NCI-H1417 (cell line): Measurements from ENCODE around the gene BTG4.

Source experiments
- DNase-seq, 3 experiments: peaks; one replicate each; lab custom pipeline; 2025; lab: John Stamatoyannopoulos, UW

Gene BTG4

DNA sequence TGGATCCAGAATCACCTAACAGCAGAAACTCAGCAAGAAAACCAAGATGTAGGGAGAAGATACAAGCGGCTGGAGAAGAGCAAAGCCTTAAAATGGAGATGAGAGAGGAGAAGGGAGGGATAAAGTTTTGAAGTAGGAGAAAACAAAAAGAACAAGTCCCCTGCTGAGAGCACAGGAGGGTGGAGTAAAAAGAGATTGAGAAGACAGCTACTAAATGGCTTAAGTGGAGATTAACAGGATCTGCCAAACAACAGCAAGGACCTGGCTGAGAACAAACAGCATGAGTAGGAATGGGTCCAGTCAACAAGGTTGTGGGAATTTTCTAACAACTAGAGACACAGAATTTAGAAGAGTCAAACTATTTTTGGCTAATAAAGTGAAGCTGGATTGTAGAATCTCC lies 18.1 kb downstream of the BTG4 start:
- no peak for DNase-seq

DNA sequence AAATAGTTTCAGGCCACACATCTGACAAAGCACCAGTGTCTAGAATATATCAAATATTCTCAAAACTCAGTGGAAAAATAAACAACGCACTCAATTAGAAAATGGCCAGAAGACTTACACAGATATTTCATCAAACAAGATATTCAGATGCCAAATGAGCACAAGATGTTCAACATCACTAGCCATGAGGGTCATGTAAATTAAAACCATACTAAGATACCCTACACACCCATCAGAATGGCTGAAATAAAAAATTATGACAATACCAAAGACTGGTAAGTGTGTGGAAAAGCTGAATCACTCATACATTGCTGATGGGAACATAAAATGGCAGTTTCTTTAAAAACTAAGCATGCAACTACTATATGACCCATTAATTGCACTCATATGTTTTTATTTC lies 21.7 kb downstream of the BTG4 start:
- DNase-seq, result no peak

- no peak for DNase-seq
Measured at GRCh38 chr11:111483431-111483830, 28.8 kb downstream of the BTG4 start.

DNA sequence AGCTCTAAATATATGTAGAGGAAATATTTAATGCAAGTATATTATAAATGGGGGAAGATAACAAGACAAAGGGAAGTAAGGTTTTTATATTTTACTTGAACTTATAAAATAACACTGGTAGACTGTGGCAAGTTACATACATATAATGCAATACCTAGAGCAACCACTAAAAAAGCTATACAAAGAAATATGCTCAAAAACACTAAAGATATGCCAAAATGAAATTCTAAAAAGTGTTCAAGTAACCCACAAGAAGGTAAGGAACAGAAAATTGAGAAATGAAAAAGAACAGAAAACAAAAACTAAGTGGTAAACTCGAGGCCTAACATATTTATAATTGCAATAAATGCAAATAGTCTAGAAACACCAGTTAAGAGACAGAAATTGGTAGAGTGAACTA lies 32.5 kb downstream of the BTG4 start:
- no peak for DNase-seq

GRCh38 chr11:111477898-111478297 lies 34.3 kb downstream of the BTG4 start:
- DNase-seq, result no peak

DNA sequence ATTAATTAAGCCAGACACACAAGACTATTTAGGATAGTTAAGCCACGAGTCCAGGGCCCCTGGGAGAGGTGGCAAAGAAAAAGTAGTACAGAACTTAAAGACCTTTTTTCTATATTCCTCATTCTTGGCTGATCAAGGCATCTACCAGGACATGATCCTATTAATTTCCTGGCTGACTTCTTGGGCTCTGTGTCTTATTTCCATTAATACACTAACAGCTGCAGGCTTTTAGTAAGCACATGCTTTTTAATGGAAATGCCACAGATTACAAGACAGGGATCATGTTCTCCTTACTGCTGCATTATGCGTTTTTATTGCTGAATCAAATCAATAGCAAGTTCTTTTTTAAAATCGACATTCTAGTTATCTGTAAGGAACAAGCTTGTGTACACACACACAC lies 35.2 kb downstream of the BTG4 start:
- DNase-seq, result no peak

DNA sequence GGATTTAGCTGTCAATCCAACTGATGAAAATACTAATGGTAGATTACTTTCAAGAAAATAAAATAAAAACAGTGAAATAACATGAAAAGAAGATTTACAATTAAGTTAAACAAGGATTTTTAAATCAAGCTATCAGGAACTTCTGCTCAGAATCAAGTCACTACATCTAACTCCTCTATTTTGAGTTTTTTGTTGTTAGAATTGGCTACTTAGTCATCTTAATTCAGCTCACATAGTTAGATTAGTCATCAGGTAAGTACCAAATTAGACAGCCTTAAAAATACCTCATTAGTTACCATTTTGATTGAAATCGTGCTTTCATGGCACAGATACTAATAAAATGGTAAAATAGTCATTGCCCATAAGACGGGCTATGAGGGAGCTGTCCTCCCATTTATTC lies 35.8 kb downstream of the BTG4 start:
- DNase-seq, result no peak

DNA sequence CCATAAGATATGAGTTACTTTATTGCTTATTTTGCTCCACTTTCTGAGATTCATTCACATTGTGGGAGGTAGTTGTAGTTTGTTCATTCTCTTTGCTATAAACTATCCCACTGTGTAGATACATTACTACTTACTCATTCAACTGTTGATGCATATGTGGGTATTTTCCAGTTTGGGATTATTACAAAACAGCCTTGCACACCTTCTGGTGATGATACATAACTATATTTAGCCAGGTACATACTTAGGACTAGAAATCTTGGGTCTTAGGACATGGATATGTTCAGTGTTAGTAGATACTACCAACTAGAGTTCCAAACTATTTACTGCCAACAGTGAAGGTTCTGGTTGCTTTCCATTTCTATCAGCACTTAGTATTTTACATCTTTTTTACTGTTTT lies 37.8 kb downstream of the BTG4 start:
- DNase-seq, result no peak

DNA sequence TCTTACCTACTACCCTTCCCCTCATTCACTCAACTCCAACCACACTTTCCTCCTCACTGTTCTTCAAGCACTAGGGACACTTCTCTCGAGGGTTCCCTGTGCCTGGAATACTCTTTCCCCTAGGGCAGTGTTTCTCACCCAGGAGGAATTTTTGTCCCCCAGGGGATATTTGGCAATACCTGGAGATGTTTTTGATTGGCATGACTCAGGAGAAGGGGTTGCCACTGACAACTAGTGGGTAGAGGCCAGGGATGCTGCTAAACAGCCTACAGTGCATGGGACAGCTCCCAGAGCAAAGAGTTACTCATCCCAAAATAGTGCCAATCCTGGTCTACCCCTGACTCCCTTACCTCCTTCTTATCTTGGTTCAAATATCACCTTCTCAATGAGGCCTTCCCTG lies 40.0 kb downstream of the BTG4 start:
- DNase-seq, result no peak

GRCh38 chr11:111469200-111469599 lies 43.0 kb downstream of the BTG4 start:
- DNase-seq, result no peak

GRCh38 chr11:111466615-111467014 lies 45.6 kb downstream of the BTG4 start:
- no peak for DNase-seq

- no peak for DNase-seq
Measured at GRCh38 chr11:111465400-111465799, 46.8 kb downstream of the BTG4 start.

DNA sequence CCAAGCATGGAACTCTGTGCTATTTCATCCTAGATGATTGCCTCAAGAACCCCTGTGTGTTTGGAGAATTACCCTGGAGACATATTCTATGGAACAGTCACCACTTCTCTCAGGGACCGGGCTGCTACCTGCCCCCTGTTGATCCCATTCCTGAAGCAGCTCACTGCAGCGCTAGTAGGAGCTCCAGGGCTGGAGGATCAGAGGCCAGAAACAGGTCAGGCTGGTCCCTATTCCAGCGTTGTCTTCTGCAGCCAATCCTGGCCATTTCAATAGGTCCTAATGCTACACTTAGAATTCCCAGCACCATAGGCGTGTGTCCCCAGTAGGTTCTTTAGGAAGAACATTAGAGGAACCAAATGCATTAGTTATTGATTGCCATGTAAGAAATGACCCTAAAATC lies 48.9 kb downstream of the BTG4 start:
- no peak for DNase-seq

GRCh38 chr11:111462329-111462728 lies 49.9 kb downstream of the BTG4 start:
- no peak for DNase-seq

DNA sequence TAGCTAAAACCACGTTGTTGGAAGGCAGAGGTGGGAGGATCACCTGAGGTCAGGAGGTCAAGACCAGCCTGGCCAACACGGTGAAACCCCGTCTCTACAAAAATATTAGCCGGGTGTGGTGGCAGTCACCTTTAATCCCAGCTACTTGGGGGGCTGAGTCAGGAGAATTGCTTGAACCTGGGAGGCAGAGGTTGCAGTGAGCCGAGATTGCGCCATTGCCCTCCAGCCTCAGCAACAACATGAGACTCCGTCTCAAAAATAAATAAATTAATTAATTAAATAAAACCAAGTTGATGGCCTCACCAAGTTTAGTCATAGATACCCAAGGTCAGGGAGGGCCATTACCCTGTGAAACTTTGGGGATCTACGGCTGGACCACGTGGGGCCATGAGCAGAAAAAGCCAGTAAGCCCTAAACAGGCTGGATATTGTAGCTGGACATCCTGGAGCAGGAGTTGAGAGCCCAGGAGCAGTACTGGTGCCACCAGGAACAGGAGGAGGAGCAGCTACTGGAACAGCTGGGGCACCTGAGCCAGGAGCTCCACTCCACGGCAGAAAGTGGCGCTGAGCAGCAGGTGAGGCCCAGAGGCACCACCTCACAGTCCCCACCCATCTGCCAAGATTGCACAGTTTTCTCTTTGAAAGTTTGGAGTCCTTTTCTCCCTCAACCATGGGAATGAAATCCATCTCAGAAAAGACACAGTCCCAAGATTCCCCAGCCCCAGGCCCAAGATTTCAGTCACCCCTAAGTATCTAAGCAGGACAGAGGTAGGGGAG lies 50.5 kb downstream of the BTG4 start:
- no peak for DNase-seq

DNA sequence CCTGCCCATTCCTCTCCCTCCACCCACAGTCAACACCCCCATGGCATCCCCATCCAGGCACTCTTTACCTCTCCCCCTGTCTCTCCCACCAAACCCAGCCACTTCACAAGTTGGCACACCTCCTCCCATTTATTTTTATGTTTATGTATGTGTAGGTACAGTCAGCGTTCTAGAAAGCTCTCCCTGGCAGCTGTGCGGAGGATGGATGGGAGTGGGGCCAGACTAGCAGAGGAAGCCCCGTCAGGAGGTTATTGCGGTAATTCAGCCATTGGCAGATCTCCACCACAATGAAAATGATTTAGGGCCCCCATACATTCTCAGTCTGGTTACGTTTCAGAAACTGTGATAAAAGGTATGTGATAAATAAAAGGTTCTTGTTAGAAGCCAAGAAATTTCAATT lies 51.3 kb downstream of the BTG4 start:
- DNase-seq, result no peak

DNA sequence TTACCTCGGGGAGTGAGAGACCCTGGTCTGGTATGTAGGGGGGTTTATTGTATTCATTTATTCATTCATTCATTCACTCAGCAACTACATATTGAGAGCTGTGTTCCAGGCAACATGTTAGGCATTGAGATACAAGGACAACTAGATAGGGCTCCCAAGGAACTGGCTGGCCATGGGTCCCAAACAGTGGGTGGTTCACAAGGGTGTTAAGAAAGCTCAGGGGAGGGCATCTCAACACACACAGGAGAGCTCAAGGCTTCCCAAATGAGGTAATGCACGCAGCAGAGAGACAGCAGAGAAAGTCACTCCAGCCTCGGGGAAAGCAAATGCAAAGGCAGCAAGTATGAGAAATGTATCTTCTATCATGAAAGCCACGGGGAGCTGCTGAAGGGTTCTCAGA lies 51.8 kb downstream of the BTG4 start:
- no peak for DNase-seq

DNA sequence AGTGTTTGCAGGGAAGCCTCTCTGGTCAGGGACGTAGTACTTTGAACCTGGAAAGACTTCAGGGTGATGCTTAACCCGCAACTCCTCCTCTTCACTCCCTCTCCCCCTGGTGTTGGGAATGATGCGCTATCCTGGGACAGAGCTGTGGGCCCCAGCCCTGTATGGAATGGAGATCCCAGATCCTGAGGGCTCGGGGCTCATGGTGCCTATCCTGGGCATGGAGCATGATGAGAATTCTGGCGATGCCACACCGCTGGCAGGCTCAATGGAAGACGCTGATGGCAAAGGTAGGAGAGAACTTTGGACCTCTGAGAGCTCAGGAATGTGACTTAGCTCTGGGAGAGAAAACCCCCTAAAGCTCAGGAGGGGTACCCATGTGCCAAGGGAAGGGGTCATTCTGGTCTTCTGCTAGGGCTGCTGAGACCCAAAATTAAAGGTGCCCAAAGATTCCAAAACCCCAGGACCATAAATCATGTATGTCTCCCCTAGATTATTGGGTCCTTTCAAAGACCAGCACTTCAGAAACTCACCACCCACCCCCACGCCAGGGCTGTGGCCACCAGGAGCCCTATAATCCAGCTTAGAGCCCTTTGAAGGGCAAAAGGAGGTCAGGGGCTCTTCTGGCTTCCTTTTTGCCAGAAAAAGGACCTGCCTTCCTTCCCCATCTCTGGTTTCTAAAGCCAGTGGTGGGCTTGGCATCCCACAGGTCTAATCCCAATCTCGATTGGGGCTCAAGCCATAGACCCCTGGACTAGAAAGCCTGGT lies 52.5 kb downstream of the BTG4 start:
- DNase-seq, result no peak

GRCh38 chr11:111457731-111458368 lies 54.3 kb downstream of the BTG4 start:
- no peak for DNase-seq

DNA sequence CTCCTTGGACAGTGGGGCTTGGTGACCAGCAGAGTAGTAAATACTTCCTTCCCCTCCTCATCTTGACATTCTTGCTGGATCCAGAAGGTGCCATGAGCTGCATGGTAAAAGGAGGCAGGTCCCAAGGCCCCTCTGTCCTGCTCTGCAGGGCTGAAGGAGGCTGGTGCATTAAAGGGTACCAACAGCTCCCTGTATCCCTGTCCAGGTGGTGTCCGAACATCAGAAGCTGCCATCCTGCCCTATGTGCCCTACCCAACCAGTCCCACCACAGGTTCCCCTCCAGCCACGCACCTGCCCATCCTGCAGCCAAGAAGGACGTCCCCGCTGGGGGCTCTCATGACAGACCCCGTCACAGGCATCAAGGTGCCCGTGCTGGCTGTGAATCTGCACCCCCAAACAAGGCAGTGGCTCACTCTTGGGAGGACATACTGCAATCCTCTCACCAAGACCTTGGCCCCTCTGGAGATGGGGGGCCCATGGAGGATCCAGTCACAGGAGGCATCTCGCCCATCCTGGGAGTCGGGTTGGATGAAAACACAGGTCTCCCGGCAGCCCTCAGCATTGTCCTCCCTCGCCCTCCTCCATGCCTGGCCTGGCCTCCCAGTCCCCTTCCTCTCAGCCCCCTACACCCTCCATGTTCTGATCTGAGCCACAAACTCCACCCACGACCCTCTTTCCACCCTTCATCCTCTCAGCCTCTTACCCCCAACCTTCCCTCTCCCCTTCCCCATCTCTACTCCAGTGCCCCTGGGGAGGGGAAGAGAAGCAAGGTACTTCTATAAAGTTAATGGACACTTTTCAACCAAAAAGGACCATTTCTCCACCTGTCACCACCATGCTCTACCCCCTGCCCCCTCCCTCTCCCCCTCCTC lies 55.1 kb downstream of the BTG4 start:
- no peak for DNase-seq

- DNase-seq, result no peak
Measured at GRCh38 chr11:111456086-111456858, 55.9 kb downstream of the BTG4 start.
